Stomach (tissue), 4 donors: ENCODE measurements around the gene G6PD.

ENCODE experiments used
- EP300 ChIP-seq: sonication (generic); formaldehyde crosslinking; IDR thresholded peaks from one replicate; pipeline ENCODE4 v1.6.1; 2017; ENCODE audit warnings: antibody characterized with exemption
- POLR2A ChIP-seq, 4 donors: fragments of 450-650 bp; IDR thresholded peaks; one replicate each; pipeline ENCODE4 v1.6.1; 2016; ENCODE audit warnings: antibody characterized with exemption in 4 of 4, control low read depth in 2 of 4, mild to moderate bottlenecking in 1 of 4, moderate library complexity in 1 of 4
- POLR2AphosphoS5 ChIP-seq, 3 donors: sonication (generic); formaldehyde crosslinking; IDR thresholded peaks; one replicate each; pipeline ENCODE4 v1.6.1; 2016; ENCODE audit warnings: antibody characterized with exemption in 3 of 3
- TF ChIP-seq, protein P1 (sequence below), 7 experiments: fragments of 450-650 bp in 4 of 7; fragments of 200-600 bp in 3 of 7; sonication (generic) in 3 of 7; IDR thresholded peaks; one replicate each; pipeline ENCODE4 v1.5.1; 2016 to 2019; ENCODE audit warnings: antibody characterized with exemption in 7 of 7, control low read depth in 2 of 7, mild to moderate bottlenecking in 1 of 7

DNA sequence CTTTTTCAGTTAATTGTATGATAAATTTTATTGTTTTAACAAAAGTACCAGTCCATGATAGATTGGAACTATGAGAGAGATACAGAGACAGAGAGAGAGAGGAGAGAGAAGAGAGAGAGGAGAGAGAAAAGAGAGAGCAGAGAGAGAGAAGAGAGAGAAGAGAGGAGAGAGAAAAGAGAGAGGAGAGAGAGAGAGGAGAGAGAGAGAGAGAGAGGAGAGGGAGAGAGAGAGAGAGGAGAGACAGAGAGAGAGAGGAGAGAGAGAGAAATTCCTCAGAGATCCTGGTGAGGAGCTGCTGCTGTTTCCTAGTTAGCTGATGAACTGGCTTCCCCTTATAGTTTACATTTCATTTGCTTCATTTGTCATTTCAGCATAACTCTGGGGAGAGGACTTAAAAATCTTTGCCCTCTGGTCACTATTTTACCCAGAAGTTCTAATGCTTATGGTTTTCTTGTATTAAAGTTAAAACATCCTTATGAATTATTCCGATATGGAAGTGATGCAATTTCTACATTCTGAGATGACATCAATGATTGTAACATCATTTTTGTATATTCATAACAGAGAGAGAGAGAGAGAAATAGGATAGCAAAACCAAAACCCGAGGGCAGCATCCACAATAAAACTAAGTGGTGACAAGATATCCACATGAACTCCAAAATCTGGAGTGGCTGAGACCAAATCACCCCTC is 49.1 kb upstream of the G6PD start:
- TF ChIP-seq POLR2AphosphoS5 (IDR thresholded peaks at IDR 0.05) (no peak), POLR2A (IDR thresholded peaks at IDR 0.05) (no peak), EP300 (no peak)
- TF ChIP-seq, protein P1, sequence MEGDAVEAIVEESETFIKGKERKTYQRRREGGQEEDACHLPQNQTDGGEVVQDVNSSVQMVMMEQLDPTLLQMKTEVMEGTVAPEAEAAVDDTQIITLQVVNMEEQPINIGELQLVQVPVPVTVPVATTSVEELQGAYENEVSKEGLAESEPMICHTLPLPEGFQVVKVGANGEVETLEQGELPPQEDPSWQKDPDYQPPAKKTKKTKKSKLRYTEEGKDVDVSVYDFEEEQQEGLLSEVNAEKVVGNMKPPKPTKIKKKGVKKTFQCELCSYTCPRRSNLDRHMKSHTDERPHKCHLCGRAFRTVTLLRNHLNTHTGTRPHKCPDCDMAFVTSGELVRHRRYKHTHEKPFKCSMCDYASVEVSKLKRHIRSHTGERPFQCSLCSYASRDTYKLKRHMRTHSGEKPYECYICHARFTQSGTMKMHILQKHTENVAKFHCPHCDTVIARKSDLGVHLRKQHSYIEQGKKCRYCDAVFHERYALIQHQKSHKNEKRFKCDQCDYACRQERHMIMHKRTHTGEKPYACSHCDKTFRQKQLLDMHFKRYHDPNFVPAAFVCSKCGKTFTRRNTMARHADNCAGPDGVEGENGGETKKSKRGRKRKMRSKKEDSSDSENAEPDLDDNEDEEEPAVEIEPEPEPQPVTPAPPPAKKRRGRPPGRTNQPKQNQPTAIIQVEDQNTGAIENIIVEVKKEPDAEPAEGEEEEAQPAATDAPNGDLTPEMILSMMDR (IDR thresholded peaks at IDR 0.05), result no peak
